Measurements from ENCODE around the gene PAFAH1B1. TPM values are rescaled to one million over a fixed set of nuclear protein-coding genes. Genes with fewer than 3 reads are reported as not detected.
"Not testable (repeated sequence)": the region's sequence is repeated elsewhere in the genome, so short reads cannot be mapped to it uniquely, and the experiment has no call there.

Gene PAFAH1B1
- total RNA-seq, 1 experiment from 2014 or later: 128 TPM

DNA sequence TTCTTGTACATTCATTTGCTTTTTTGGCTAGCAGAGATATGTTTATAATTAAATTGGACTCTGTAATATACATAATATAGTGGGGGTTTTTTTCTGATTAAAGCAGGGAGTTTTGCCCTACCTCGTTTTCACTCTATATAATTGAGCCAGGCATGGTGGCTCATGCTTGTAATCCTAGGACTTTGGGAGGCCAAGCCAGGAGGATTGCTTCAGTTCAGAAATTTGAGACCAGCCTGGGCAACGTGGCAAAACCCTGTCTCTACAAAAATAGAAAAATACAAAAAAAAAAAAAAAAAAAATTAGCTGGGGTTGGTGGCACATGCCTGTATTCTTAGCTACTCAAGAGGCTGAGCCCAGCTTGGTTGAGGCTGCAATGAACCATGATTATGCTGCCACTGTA is 42.2 kb downstream of the PAFAH1B1 start:
- no peak for DNase-seq (ENCODE audit: low read depth)

DNA sequence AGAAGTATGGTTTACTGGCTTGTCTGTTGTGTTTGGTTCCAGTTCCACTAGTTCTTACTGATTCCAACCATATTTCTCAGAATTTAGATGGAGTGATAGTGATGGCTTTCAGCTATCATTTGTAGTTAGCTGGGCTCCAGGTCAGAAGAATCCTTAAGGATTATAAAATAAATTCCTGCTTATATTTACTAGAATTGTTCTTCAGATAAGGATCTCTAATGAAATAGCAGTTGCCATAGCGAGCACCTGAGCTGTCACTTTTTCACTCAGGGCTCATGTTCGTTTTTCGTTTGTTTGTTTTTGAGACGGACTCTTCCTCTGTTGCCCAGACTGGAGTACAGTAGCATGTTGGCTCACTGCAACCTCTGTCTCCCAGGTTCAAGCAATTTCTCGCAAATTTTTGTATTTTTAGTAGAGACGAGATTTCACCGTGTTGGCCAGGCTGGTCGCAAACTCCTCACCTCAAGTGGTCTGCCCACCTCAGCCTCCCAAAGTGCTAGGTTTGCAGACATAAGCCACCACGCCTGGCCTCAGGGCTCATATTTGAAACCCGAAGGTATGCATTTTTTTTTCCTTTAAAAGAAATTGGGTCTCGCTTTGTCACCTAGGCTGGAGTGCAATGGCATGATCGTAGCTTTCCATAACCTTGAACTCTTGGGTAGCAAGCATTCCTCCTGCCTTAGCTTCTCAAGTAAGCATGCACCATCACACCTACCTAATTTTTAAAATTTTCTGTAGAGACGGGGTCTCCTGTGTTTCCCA is 42.9 kb downstream of the PAFAH1B1 start:
- no peak for DNase-seq (ENCODE audit: low read depth)

DNA sequence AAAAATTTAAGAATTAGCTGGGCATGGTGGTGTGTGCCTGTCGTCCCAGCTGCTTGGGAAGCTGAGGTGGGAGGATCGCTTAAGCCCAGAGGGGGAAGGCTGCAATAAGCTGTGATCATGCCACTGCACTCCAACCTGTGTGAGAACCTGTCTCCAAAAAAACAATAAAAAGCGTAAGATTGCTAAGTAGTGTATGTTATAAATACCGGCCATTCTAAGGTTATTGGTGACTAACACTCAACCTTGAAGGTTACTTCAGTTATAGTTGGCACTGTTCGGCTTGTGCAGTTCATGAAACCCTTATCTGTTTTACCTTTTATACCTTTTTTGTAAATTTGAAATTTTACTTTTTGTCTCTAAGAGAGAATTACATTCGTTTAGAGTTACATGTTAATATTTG is 44.0 kb downstream of the PAFAH1B1 start:
- DNase-seq (ENCODE audit: low read depth): no peak

DNA sequence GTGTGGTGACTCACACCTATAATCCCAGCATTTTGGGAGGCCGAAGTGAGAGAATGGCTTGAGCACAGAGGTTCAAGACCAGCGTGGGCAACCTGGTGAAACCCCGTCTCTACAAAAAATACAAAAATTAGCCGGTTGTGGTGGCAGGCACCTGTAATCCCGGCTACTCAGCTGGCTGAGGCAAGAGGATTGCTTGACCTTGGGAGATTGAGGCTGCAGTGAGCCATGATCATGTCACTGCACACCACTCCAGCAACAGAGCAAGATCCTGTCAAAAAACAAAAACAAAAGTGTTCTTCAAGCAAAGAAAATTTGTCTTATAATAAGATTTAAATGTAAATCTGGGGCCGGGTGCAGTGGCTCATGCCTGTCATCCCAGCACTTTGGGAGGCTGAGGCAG is 51.5 kb downstream of the PAFAH1B1 start:
- DNase-seq (ENCODE audit: low read depth): no peak

DNA sequence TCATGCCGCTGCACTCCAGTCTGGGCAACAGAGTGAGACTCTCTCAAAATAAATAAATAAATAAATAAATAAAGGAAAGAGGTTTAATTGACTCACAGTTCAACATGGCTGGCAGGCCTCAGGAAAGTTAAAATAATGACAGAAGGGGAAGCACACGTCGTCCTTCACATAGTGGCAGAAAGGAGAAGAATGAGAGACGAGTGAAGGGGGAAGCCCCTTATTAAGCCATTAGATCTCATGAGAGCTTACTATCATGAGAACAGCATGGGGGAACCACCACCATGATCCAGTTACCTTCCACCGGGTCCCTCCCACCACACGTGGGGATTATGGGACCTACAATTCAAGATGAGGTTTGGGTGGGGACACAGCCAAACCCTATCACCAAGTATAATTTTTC is 54.5 kb downstream of the PAFAH1B1 start:
- DNase-seq (ENCODE audit: low read depth): no peak

DNA sequence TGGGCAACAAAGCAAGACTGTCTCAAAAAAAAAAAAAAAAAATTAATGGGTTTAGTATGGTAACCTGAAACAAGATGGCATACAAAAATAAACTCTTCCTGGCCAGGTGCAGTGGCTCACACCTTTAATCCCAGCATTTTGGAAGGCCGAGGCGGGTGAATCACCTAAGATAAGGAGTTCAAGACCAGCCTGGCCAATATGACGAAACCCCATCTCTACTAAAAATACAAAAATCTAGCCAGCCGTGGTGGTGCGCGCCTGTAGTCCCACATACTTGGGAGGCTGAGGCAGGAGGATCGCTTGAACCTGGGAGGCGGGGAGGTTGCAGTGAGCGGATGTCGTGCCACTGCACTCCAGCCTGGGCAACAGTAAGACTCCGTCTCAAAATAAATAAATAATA is 55.7 kb downstream of the PAFAH1B1 start:
- no peak for DNase-seq (ENCODE audit: low read depth)

DNA sequence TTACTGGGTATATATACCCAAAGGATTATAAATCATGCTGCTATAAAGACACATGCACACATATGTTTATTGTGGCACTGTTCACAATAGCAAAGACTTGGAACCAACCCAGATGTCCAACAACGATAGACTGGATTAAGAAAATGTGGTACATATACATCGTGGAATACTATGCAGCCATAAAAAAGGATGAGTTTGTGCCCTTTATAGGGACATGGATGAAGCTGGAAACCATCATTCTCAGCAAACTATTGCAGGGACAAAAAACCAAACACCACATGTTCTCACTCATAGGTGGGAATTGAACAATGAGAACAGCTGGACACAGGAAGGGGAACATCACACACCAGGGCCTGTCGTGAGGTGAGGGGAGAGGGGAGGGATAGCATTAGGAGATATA is 59.5 kb downstream of the PAFAH1B1 start:
- not testable (repeated sequence) for DNase-seq (ENCODE audit: low read depth)

DNA sequence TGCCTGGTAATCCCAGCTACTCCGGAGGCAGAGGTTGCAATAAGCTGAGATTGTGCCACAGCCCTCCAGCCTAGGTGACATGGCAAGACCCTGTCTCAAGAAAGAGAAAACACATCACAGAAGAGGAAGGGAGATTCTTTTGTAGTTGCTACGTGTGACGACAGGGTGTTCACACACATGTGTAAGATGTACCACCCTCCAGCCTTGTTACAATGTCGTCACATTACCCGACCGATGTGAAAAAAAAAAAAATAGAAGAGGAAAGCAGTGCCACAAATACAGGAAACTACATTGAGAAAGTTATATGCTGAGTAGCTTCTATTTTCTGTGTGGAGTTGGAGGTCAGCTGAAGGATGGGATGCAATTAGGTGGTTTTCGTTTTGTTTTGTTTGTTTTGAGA is 62.1 kb downstream of the PAFAH1B1 start:
- DNase-seq (ENCODE audit: low read depth): no peak

DNA sequence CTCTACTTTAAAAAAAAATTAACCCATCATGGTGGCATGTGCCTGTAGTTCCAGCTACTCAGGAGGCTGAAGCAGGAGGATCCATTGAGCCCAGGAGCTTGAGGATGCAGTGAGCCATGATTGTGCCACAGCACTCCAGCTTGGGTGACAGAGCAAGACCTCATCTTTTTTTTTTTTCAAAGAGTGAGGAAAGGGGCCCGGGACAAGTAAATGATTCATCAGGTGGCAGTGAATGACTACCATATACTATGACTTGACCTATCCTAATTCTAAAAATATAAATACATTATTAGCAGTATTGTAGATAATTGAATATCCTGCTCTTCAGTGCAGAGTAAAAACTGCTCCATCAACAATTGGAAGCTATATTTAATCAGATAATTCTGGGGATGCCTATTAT is 62.8 kb downstream of the PAFAH1B1 start:
- no peak for DNase-seq (ENCODE audit: low read depth)

DNA sequence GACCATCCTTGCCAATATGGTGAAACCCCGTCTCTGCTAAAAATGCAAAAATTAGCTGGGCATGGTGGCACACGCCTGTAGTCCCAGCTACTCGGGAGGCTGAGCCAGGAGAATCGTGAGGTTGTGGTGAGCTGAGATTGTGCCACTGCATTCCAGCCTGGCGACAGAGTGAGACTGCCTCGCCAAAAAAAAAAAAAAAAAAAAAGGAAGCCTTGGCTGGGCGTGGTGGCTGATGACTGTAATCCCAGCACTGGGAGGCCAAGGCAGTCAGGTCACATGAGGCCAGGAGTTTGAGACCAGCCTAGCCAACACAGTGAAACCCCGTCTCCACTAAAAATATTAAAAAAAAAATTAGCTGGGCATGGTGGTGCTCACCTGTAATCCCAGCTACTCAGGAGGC is 65.9 kb downstream of the PAFAH1B1 start:
- peak; percentile 37 for DNase-seq (ENCODE audit: low read depth)

DNA sequence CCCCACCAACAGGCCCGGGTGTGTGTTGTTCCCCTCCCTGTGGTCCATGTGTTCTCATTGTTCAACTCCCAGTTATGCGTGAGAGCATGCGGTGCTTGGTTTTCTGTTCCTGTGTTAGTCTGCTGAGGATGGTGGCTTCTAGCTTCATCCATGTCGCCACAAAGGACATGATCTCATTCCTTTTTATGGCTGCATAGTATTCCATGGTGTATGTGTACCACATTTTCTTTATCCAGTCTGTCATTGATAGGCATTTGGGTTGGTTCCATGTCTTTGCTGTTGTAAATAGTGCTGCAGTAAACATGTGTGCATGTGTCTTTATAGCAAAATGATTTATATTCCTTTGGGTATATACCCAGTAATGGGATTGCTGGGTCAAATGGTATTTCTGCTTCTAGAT is 67.0 kb downstream of the PAFAH1B1 start:
- DNase-seq (ENCODE audit: low read depth): not testable (repeated sequence)

DNA sequence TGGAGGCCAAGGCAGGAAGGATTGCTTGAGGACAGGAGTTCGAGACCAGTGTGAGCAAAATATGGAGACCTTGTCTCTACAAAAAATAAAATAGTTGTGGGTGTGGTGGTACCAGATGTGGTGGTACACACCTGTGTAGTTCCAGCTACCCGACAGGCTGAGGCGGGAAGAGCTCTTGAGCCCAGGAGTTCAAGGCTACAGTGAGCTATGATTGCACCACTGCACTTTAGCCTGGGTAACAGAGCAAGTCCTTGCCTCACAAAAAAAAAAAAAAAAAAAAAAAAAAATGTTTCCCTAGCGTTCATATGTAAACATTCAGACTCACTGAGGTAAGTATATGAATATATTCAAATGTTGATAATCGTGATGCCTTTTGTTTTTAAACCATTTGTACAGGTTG is 78.6 kb downstream of the PAFAH1B1 start:
- DNase-seq (ENCODE audit: low read depth): no peak

DNA sequence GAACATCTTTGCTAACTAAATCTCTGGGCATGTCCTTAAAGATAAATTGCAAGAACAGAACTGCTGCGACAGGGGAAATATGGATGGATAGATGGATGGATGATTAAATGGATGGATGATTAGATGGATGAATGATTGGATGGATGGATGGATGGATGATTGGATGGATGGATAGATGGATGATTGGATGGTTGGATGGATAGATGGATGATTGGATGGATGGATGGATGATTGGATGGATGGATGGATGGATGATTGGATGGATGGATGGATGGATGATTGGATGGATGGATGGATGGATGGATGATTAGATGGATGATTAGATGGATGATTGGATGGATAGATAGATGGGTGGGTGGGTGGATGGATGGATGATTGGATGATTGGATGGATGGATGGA is 85.8 kb downstream of the PAFAH1B1 start:
- DNase-seq (ENCODE audit: low read depth): not testable (repeated sequence)

DNA sequence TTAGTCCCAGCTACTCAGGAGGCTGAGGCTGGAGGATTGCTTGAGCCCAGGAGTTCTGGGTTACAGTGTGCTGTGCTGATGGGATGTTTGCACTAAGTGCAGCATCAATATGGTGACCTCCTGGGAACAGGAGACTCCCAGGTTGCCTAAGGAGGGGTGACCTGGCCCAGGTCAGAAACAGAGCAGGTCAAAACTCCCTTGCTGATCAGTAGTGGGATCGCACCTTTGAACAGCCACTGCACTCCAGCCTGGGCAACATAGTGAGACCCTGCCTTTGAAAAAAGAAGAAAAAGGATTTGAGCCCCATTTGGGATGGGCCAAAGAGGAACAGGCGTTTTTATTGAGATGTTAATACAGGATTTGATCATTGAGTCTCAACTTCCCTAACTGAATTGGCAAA is 87.5 kb downstream of the PAFAH1B1 start:
- DNase-seq (ENCODE audit: low read depth): no peak

DNA sequence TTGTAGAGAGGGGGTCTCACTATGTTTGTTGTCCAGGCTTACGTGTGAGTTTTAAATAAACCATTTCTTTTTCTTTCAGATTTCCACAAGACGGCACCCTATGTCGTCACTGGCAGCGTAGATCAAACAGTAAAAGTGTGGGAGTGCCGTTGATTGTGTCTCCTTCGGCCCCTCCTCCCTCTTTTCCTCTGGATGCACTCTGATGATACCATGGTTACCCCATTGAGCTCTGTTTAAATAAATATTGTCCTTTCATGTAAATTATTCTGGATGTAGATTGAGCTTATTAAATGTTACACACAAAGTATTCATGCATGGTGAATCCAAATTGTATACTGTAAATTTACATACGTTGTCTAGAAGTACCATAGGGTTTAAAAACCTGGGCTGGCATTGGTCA is 88.2 kb downstream of the PAFAH1B1 start:
- DNase-seq (ENCODE audit: low read depth): no peak

DNA sequence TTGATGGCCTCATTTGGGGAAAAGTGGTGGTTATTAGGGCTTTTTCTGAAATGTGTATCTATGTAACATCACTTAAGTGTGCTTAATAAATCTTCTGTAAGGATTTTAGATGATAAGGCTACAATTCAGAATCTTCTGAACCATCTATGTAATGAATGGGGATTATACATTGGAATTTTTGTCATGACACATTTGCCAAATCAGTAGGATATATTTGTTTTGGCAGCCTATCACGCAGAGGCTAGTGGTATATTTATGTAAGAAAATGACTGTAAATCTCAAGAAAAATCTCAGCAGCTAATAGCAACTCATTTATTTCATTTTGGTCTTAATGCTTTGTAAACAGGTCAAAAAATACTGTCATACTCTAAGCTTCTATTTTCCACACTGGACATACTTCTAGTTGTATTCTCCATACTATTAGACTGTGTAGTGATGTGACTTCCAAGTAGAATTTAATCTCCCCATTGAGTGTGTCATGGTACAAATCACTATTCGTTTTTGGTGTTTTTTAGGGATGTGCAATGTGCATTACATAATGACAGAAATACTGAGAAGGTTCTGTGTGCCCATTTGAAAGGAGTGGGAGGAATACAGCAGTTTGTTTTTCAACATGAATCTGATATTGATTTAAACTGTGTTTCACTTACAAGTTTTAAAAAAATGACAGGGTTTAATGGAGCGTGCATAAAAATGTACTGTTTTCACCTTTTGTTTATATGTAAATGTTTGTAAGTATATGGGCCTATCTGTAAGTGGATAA is 88.9 kb downstream of the PAFAH1B1 start:
- no peak for DNase-seq (ENCODE audit: low read depth)

DNA sequence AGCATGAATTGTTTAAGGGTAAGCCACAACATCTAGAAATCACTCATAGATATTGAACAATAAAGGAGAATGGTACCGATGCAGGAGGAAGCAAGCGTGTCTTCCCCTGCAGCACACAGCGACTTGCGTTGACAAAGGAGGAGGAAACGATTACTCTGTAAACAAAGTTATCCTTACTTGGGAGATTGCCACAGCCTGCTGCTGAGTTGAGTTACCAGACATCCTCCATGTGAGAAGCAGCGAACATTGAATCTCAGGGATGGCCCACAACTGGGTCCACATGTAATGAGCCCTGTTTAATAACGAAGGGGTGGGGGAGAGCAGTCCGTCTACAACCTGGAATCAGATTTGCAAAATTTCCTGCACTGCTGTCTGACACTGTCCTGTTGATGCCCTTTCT is 90.5 kb downstream of the PAFAH1B1 start:
- no peak for DNase-seq (ENCODE audit: low read depth)

DNA sequence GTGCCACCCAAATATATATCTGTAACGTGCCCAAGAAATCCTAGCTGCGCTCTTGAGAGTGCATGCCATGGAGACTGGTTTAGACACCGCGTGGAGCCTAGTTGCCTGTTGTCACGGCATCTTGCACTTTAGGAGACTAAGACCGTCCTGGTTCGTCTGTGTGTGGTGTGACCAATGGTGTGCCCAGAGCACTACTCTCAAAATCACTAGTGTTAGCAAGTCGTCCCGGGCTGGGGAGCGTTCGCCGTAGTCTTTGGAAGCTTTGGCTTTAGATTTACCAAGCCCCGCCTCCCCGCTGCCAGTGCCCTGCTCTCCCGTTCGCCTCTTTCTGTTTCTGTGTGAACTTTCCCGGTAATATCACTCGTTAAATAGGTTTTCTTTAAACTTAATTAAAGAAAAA is 91.1 kb downstream of the PAFAH1B1 start:
- DNase-seq (ENCODE audit: low read depth): no peak

DNA sequence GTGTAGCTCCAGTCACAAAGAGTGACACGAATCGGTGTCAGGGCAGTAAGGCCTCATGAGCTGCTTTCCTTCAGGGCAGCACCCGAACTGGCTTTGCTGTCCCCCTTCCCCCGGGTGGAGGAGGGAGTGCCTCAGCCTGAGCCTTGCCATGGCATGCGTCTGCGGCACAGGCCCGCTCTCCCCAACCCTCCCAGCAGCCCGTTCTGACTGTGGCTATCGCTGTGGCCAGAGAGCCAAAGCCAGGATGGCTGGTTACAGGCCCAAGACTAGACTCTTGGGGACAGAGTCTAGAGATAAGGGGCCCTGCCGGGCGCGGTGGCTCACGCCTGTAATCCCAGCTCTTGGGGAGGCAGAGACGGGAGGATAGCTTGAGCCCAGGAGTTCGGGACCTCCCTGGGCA is 92.2 kb downstream of the PAFAH1B1 start:
- peak; percentile 7 for DNase-seq (ENCODE audit: low read depth)

DNA sequence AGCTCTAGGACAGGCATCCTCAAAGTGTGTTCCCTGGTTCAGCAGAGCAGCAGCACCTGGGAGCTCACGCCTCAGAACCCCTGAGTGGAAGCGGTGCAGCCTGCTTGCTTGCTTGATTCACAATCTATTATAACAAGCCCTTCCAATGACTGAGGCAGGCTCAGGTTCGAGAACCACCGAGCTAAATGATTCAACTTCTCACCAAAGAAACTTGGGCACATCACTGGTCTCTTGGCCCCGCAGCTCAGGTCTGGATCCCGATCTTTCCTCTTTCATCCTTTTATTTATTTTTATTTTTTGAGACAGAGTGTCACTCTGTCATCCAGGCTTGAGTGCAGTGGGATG is 93.6 kb downstream of the PAFAH1B1 start:
- no peak for DNase-seq (ENCODE audit: low read depth)

DNA sequence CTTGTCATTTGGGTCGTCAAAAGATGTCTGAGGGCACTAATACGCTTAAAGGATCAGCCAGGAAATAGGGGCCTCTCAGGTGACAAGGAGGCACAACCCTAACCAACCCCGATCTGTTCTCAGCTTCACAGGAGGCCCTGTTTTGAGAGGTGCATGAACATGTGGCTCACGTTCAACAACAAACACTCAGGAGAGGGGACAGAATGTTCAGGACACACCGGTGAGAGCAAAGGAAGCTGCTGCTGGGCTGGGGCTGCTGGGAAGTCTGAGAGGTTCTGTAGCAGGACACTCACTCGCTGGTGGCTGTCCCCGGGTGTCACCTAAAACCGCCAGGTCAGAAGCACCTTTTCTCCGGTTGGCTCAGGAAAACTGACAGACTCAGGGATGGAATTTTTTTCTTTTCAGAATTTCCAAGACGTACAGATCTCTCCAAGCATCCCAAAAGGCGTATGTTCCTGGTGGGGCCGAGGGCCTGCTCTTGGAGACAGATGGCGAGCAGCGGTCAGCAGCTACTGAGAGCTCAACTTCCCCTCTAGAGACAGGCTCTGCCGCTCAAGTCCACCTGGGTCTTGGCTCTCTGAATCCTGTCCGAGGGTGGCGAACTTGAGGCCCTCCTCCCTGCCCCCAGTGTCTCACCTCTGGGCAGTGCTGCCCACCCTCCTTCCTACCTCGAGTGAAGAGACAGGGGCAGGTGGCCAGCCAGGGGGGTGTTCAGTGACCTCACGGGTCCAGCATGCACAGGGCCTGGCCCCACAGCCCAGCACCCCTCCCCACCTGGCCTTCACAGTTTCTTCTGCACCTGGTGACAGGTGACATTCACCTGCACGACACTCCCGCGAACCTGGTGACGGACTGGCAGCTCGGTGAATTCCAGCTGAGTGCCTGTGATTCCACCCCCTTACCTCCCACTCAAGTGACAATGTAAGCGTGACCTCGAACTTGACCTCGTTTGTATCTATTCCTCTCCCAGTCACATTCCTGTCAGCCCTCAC is 95.2 kb downstream of the PAFAH1B1 start:
- peak; percentile 17 for DNase-seq (ENCODE audit: low read depth)
